Upper lobe of right lung (tissue), 1 donor: ENCODE measurements around the gene DRC7. TPM values are rescaled to one million over a fixed set of nuclear protein-coding genes. Genes with fewer than 3 reads are reported as not detected.

Source experiments
- ATAC-seq: fragments of 200-7000 bp; cut with Tn5 transposase; one replicate; pipeline ENCODE4 v1.9.1; 2020; ENCODE audit warnings: mild to moderate bottlenecking, moderate library complexity
- DNase-seq: peaks from one replicate; pipeline ENCODE4 v3.0.0-alpha.2; 2020
- H3K27ac ChIP-seq: fragments of 200-600 bp; one replicate; pipeline ENCODE4 v1.8.0; 2022
- H3K27me3 ChIP-seq: fragments of 200-600 bp; one replicate; pipeline ENCODE4 v1.8.0; 2022; ENCODE audit warnings: mild to moderate bottlenecking
- H3K36me3 ChIP-seq: fragments of 200-600 bp; one replicate; pipeline ENCODE4 v1.8.0; 2022
- H3K4me1 ChIP-seq: fragments of 200-600 bp; one replicate; pipeline ENCODE4 v1.8.0; 2022
- H3K4me3 ChIP-seq: fragments of 200-600 bp; one replicate; pipeline ENCODE4 v1.8.0; 2022; ENCODE audit warnings: mild to moderate bottlenecking
- H3K9me3 ChIP-seq: fragments of 200-600 bp; one replicate; pipeline ENCODE4 v1.8.0; 2022
- intact Hi-C: fragments of 100-400 bp; cut with DNase I; formaldehyde crosslinking; loops from one replicate; pipeline ENCODE4 v1.11.0; 2022
- total RNA-seq: library from RNA; stranded (reverse); fragmentation: NEBNext Ultra II Directional; extraction: Animal tissue kit (Norgen Biotek cat#: 25700); gene quantifications from one replicate; pipeline ENCODE4 v1.2.1, GENCODE V29; 2021
- TF ChIP-seq, protein P1 (sequence below): fragments of 200-600 bp; IDR thresholded peaks from one replicate; pipeline ENCODE4 v1.8.0; 2022; ENCODE audit warnings: antibody characterized with exemption
- donor health status: DM: no; HTN: yes; CAD: no; lungs with severe emphysema.

The DRC7 gene
- total RNA-seq, 1 donor from 2014 or later: not detected

DNA sequence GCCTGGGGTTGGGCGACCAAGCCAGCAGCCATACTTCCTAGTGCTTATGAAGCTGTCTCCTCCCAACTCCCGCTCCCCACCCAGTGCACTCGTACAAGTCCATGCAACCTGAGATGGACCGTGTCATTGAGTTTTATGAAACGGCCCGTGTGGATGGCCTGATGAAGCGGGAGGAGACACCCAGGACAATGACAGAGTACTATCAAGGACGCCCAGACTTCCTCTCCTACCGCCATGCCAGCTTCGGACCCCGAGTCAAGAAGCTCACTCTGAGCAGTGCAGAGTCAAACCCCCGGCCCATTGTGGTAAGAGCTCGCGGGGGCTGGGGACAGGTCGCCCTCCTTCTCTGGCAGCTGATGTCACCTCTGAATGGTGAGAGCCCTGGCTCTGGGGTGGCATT lies 29.9 kb downstream of the DRC7 start:
- intact Hi-C loops: no loop called here
- no peaks in the 10 kb centered on the region for H3K9me3 ChIP-seq
- DNase-seq (no peak), ATAC-seq (no peak)
- no peaks in the 10 kb centered on the region for H3K27me3 ChIP-seq
- H3K36me3 ChIP-seq: no peaks in the 10 kb centered on the region
- no peak overlapping the region for H3K4me3 ChIP-seq
- H3K27ac ChIP-seq: no peak overlapping the region
- no peaks in the 10 kb centered on the region for H3K4me1 ChIP-seq
- TF ChIP-seq, protein P1, sequence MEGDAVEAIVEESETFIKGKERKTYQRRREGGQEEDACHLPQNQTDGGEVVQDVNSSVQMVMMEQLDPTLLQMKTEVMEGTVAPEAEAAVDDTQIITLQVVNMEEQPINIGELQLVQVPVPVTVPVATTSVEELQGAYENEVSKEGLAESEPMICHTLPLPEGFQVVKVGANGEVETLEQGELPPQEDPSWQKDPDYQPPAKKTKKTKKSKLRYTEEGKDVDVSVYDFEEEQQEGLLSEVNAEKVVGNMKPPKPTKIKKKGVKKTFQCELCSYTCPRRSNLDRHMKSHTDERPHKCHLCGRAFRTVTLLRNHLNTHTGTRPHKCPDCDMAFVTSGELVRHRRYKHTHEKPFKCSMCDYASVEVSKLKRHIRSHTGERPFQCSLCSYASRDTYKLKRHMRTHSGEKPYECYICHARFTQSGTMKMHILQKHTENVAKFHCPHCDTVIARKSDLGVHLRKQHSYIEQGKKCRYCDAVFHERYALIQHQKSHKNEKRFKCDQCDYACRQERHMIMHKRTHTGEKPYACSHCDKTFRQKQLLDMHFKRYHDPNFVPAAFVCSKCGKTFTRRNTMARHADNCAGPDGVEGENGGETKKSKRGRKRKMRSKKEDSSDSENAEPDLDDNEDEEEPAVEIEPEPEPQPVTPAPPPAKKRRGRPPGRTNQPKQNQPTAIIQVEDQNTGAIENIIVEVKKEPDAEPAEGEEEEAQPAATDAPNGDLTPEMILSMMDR: no peak

DNA sequence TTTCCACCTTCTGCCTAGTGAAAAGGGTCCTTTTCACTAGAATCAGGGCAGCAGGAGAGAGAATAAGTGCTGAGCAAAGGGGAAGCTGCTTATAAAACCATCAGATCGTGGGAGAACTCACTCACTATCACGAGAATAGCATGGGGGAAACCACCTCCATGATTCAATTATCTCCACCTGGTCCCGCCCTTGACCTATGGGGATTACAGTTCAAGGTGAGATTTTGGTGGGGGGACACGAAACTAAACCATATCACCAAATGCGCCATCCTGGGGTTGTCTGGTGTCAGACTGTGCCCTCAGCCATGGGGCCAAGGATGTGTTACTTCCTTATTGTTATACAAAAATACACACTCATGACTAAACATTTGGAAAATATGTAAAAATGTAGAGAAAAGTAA lies 30.5 kb downstream of the DRC7 start:
- DNase-seq (no peak), ATAC-seq (no peak)
- H3K27me3 ChIP-seq: no peaks in the 10 kb centered on the region
- H3K4me1 ChIP-seq: no peaks in the 10 kb centered on the region
- H3K27ac ChIP-seq: no peak overlapping the region
- intact Hi-C loops: no loop called here
- H3K9me3 ChIP-seq: no peaks in the 10 kb centered on the region
- no peaks in the 10 kb centered on the region for H3K36me3 ChIP-seq
- TF ChIP-seq, protein P1: no peak
- no peak overlapping the region for H3K4me3 ChIP-seq

DNA sequence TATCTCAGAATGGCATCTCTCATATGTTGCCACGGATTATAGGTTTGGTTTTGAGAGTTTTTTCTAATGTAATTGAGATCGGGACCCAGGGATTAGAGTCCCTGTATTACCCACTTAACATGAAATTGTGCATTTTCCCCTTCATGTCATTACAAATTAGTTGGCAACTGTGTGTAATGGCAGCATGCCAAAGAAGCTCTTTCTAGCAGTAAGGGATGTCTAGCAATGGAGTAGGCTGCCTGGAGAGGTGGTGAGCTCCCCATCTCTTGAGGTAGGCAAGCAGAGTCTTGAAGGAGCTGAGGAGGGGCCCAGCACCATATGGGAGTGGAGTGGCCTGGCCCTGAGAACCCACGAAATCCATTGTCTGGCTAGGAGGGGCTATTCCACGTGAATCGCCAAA lies 30.9 kb downstream of the DRC7 start:
- Histone ChIP-seq H3K9me3 (no peaks in the 10 kb centered on the region), H3K27me3 (no peaks in the 10 kb centered on the region), H3K4me3 (no peak overlapping the region), H3K27ac (no peak overlapping the region), H3K4me1 (no peaks in the 10 kb centered on the region), H3K36me3 (no peaks in the 10 kb centered on the region)
- ATAC-seq: no peak
- TF ChIP-seq, protein P1: no peak
- intact Hi-C loops: no loop called here
- DNase-seq: no peak

DNA sequence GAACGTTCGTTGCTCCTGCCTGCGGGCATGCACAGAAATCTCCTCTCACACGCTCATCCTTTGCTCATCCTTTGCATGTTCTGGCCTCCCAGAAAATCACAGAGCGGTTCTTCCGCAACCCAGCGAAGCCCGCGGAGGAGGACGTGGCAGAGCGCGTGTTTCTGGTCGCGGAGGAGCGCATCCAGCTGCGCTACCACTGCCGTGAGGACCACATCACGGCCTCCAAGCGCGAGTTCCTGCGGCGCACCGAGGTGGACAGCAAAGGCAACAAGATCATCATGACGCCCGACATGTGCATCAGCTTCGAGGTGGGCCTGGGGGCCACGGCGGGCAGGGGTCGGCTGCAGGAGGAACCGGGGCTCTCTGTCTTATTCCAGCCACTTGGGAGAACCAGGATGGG lies 31.4 kb downstream of the DRC7 start:
- TF ChIP-seq, protein P1: no peak
- Histone ChIP-seq H3K27me3 (no peaks in the 10 kb centered on the region), H3K4me1 (no peaks in the 10 kb centered on the region), H3K4me3 (no peak overlapping the region), H3K36me3 (no peaks in the 10 kb centered on the region), H3K27ac (no peak overlapping the region), H3K9me3 (no peaks in the 10 kb centered on the region)
- intact Hi-C loops: no loop called here
- DNase-seq (no peak), ATAC-seq (no peak)

DNA sequence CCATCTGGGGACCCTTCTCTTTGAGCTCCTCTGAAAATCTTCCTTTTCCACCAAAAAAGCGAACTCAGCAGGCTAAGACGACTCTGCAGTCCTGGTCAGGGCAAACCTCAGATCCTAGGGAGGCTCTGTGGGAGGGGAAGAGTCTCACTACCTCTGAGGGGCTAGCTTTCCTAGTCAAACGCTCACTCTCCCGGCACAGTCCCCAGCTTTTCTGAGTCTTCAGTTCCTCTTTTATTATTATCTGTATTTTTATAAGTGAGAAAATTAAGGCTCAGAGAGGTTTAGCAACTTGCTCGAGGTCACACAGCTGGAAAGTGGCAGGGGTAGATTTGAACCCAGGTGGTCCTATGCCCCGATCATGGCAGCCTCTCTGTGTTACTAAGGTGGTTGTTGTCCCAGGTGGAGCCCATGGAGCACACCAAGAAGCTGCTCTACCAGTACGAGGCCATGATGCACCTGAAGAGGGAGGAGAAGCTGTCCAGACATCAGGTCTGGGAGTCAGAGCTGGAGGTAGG lies 31.9 kb downstream of the DRC7 start:
- no peaks in the 10 kb centered on the region for H3K36me3 ChIP-seq
- no peaks in the 10 kb centered on the region for H3K9me3 ChIP-seq
- intact Hi-C loops: no loop called here
- TF ChIP-seq, protein P1: no peak
- no peaks in the 10 kb centered on the region for H3K4me1 ChIP-seq
- H3K4me3 ChIP-seq: no peak overlapping the region
- no peak for ATAC-seq
- H3K27ac ChIP-seq: no peak overlapping the region
- H3K27me3 ChIP-seq: no peaks in the 10 kb centered on the region
- DNase-seq: no peak

DNA sequence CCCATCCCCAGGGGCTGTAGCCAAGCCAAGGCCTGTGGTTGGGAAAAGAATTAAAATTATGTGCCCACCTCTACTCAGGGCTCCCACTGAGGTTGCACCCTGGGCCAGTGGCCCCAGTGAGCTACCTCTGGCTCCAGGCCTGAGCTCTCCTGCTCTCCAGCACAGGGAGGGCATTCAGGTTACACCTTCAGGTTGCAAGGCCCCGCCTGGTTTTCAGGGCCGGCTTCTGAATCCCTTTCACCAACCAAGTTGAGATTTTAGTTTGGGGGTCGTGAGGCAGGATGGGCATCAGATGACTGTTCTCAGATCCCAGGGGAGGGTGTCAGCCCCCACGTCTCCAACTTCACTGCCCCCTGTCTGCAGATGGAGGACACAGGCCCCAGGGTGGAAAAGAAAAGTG lies 33.0 kb downstream of the DRC7 start:
- TF ChIP-seq, protein P1: no peak
- ATAC-seq: no peak
- Histone ChIP-seq H3K4me3 (no peak overlapping the region), H3K9me3 (no peaks in the 10 kb centered on the region), H3K27me3 (no peaks in the 10 kb centered on the region), H3K4me1 (no peaks in the 10 kb centered on the region), H3K36me3 (no peaks in the 10 kb centered on the region), H3K27ac (no peak overlapping the region)
- intact Hi-C loops: no loop called here
- peak; percentile 36 for DNase-seq
